Common myeloid progenitor, CD34-positive (primary cell): ENCODE measurements around the gene SEMA3C.

Experiments
- CTCF ChIA-PET: fragments of 350-600 bp; sonication (Branson Sonifier 250); formaldehyde crosslinking; loops from one replicate; lab custom pipeline; 2021; ENCODE audit warnings: antibody characterized with exemption; lab: Charles Lee
- POLR2A ChIA-PET: fragments of 350-600 bp; sonication (Branson Sonifier 250); formaldehyde crosslinking; loops from one replicate; lab custom pipeline; 2021; ENCODE audit warnings: antibody characterized with exemption; lab: Charles Lee
- DNase-seq, 3 donors: peaks; one replicate each; pipeline versions ENCODE4 v3.0.0 to v3.0.0-alpha.2; 2013
- H3K27ac ChIP-seq, 2 experiments: 1 replicate in 1 of 2; 2 replicates in 1 of 2; pipeline ENCODE4 v1.7.0; 2013; ENCODE audit warnings: inconsistent platforms in 2 of 2, low read length in 2 of 2, mild to moderate bottlenecking in 2 of 2, low read depth in 1 of 2, moderate library complexity in 1 of 2; ENCODE audit not compliant: severe bottlenecking in 2 of 2, insufficient read depth in 1 of 2, poor library complexity in 1 of 2
- H3K27me3 ChIP-seq, 5 experiments: replicated peaks in 2 of 5; 1 replicate in 3 of 5; 2 replicates in 2 of 5; pipeline versions ENCODE4 v1.6.1 to v1.7.0; 2013; ENCODE audit warnings: low read length in 4 of 5, mild to moderate bottlenecking in 2 of 5, moderate library complexity in 2 of 5, inconsistent platforms in 1 of 5; ENCODE audit not compliant: insufficient read depth in 5 of 5, control insufficient read depth in 4 of 5
- H3K36me3 ChIP-seq, 4 experiments: 1 replicate in 2 of 4; 2 replicates in 2 of 4; pipeline versions ENCODE4 v1.6.1 to v1.7.0; 2013; ENCODE audit warnings: low read length in 3 of 4, control low read depth in 1 of 4, mild to moderate bottlenecking in 1 of 4; ENCODE audit not compliant: control insufficient read depth in 4 of 4, insufficient read depth in 4 of 4
- H3K4me1 ChIP-seq, 4 experiments: 1 replicate in 3 of 4; 2 replicates in 1 of 4; pipeline versions ENCODE4 v1.6.1 to v1.7.1; 2013; ENCODE audit warnings: low read length in 3 of 4, mild to moderate bottlenecking in 3 of 4, control low read depth in 1 of 4, inconsistent platforms in 1 of 4, moderate library complexity in 1 of 4; ENCODE audit not compliant: control insufficient read depth in 4 of 4, insufficient read depth in 4 of 4; ENCODE audit errors: control extremely low read depth in 1 of 4
- H3K4me3 ChIP-seq, 7 experiments: 1 replicate in 4 of 7; 2 replicates in 3 of 7; pipeline versions ENCODE4 v1.5.1 to v1.7.0; 2013; ENCODE audit warnings: mild to moderate bottlenecking in 7 of 7, low read length in 6 of 7, moderate library complexity in 6 of 7, inconsistent platforms in 2 of 7, low read depth in 2 of 7, control low read depth in 1 of 7; ENCODE audit not compliant: insufficient read depth in 4 of 7, control insufficient read depth in 1 of 7; ENCODE audit errors: extremely low read depth in 1 of 7
- H3K9me3 ChIP-seq, 5 experiments: 1 replicate in 4 of 5; 2 replicates in 1 of 5; pipeline versions ENCODE4 v1.6.1 to v1.7.1; 2013; ENCODE audit warnings: low read length in 4 of 5, mild to moderate bottlenecking in 2 of 5, inconsistent platforms in 1 of 5, low read depth in 1 of 5, moderate library complexity in 1 of 5; ENCODE audit not compliant: control insufficient read depth in 4 of 5, insufficient read depth in 2 of 5; ENCODE audit errors: control extremely low read depth in 1 of 5
- WGBS: methylation state at CpG from one replicate; pipeline ENCODE4 v1.1.5; 2013; ENCODE audit not compliant: insufficient coverage; 5-methylcytosine and 5-hydroxymethylcytosine counted together

The SEMA3C gene

DNA sequence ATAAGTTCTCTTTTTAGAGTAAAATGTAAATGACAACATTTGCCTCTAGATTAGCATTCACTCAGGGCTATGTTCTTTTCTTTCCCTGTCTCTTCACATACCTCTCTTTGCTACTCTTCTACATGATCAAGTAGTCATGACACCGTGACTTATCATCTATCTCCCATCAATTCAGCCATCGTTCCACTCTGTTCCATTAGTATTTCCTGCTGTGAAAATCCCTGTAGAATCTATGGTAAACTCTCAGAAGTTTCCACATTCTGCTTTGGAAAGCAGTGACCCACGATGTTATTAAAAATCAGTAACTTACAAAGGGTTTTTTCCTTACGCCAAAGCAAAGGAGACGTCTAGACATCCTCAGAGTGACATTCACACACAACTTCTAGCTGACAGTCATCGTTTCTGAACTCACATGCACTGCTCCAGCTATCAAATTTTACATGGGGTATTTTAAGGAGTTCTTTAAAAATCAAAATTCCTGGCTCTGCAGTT, 135.6 kb downstream of the SEMA3C start:
- DNase-seq = no peak
- Histone ChIP-seq H3K27ac (no peak overlapping the region), H3K9me3 (no peaks in the 10 kb centered on the region), H3K4me1 (no peaks in the 10 kb centered on the region), H3K36me3 (no peaks in the 10 kb centered on the region), H3K27me3 (no peaks in the 10 kb centered on the region), H3K4me3 (no peak overlapping the region)
- ChIA-PET CTCF (interaction anchor here (1.3 kb wide), 1 partner anchor 28 kb away, joined by 4 read pairs; no protein-coding TSS in a partner anchor), POLR2A (interaction anchor here (0.8 kb wide), 1 partner anchor 1010 kb away, joined by 3 read pairs; no protein-coding TSS in a partner anchor)
- 96% methylated on average over 5 of the region's 6 CpGs for WGBS

DNA sequence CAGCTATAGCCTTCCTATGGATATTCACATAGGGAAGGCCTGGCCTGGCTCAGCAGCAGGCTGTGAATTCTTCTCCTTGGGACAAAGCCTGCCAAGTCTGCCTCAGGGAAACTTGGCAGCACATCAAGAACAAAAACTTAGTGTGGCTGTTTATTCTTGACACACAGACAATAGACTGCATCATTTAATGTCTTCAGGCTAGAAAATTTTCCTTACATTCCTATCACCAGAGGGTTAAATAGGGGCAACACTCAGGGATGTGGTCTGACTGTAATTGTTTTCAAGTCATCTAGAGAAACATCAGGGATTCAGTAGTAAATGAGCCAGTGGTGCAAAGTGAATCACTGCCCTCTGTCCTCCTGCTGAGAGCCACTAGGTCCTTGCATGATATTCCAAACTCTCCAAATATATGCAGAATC, 137.3 kb downstream of the SEMA3C start:
- H3K9me3 ChIP-seq = no peaks in the 10 kb centered on the region
- ChIA-PET POLR2A (no interaction called here), CTCF (no interaction called here)
- no peak overlapping the region for H3K27ac ChIP-seq
- no peaks in the 10 kb centered on the region for H3K27me3 ChIP-seq
- H3K4me3 ChIP-seq = no peak overlapping the region
- H3K36me3 ChIP-seq = no peaks in the 10 kb centered on the region
- no peak for DNase-seq
- H3K4me1 ChIP-seq = no peaks in the 10 kb centered on the region

DNA sequence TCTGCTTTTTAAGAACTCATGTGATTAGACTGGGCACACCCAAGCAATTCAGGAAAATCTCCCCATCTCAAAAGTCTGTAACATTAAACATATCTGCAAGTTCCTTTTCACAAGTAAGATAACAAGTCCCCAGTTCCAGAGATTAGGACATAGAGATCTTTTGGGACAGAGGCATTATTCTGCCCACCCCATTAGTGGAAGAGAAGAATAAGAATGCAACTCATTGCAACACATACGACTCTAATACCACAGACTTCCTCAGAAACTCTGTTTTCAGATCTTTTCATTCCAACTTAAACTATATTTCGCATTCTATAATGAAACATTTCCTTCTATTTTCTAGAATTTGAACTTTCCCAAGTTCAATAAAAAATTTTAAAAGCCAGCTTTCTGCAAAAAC, 137.7 kb downstream of the SEMA3C start:
- POLR2A ChIA-PET = no interaction called here
- Histone ChIP-seq H3K4me1 (no peaks in the 10 kb centered on the region), H3K36me3 (no peaks in the 10 kb centered on the region), H3K9me3 (no peaks in the 10 kb centered on the region), H3K27me3 (no peaks in the 10 kb centered on the region), H3K4me3 (no peak overlapping the region), H3K27ac (no peak overlapping the region)
- no peak for DNase-seq
- CTCF ChIA-PET = no interaction called here
- WGBS = 95% methylated on average over 2 of the region's 2 CpGs

DNA sequence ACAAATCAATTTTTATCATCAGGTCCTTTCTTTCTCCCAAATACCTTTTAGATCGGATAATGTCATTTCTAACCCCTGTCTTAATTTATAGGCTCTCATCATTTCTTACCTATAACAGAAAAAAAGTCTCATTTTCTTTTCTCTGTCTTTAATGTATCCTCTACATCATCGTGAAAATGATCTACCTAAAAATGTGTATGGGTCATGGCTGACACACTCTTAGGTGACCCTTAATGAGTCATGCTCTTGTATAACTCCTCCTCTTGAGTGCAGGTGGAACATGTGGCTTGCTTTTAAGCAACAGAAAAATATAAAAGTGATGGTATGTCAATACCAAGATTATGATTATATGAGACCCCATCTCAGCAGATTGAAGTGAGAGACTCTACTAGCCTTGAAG, 139.4 kb downstream of the SEMA3C start:
- Histone ChIP-seq H3K27ac (no peak overlapping the region), H3K27me3 (no peaks in the 10 kb centered on the region), H3K9me3 (no peaks in the 10 kb centered on the region), H3K4me1 (no peaks in the 10 kb centered on the region), H3K4me3 (no peak overlapping the region), H3K36me3 (no peaks in the 10 kb centered on the region)
- 100% methylated on average over 2 of the region's 2 CpGs for whole genome bisulfite sequencing
- DNase-seq = no peak
- POLR2A ChIA-PET = no interaction called here
- CTCF ChIA-PET = no interaction called here

- Histone ChIP-seq H3K9me3 (no peaks in the 10 kb centered on the region), H3K27ac (no peak overlapping the region), H3K4me1 (no peaks in the 10 kb centered on the region), H3K36me3 (no peaks in the 10 kb centered on the region), H3K4me3 (no peak overlapping the region), H3K27me3 (no peaks in the 10 kb centered on the region)
- POLR2A ChIA-PET = no interaction called here
- CTCF ChIA-PET = no interaction called here
- no peak for DNase-seq
- WGBS = 80% methylated on average over 1 of the region's 3 CpGs
Observed at GRCh38 chr7:80775897-80776296, 143.0 kb downstream of the SEMA3C start.

DNA sequence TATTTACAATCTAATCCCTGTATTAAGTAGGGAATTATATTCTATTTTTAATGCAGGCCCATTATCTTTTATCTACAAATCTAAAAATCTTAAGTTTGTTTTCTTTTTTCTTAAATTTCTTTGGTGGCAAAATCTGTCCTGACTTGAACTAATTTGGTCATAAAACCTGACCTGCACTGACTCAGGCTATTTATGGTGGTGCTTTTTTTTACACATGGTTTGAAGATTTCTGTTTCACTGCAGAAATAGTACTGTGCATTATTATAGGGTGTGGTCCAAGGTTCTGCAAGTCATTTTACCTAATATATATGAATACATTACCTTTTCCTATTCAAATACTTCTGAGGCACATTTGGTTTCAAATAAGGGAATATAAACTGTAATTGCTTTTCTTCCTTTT, 143.4 kb downstream of the SEMA3C start:
- no peaks in the 10 kb centered on the region for H3K9me3 ChIP-seq
- no peak overlapping the region for H3K27ac ChIP-seq
- no peaks in the 10 kb centered on the region for H3K4me1 ChIP-seq
- CTCF ChIA-PET = no interaction called here
- DNase-seq = no peak
- POLR2A ChIA-PET = interaction anchor here (0.6 kb wide), 1 partner anchor 33 kb away, joined by 3 read pairs; no protein-coding TSS in a partner anchor
- no peak overlapping the region for H3K4me3 ChIP-seq
- H3K27me3 ChIP-seq = no peaks in the 10 kb centered on the region
- H3K36me3 ChIP-seq = no peaks in the 10 kb centered on the region

DNA sequence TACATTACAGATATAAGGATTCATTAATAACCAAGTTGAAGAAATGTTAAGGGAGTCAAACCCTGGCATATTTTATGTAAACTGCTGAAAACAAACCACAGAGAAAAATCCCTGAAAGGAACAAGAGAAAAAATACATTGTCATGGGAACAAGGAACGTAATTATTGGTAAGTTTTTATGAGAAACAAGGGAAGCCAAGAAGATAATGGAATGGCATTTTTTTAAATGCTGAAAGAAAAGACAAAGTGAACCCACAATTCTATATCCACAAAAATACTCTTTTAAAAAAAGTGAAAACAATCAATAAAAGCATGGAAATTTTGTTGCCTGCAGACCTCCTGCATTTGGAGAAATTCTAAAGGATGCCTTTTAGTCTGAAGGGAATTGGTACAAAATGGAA, 144.0 kb downstream of the SEMA3C start:
- ChIA-PET CTCF (no interaction called here), POLR2A (no interaction called here)
- no peak for DNase-seq
- Histone ChIP-seq H3K27me3 (no peaks in the 10 kb centered on the region), H3K27ac (no peak overlapping the region), H3K4me3 (no peak overlapping the region), H3K4me1 (no peaks in the 10 kb centered on the region), H3K9me3 (no peaks in the 10 kb centered on the region), H3K36me3 (no peaks in the 10 kb centered on the region)
- no CpG with 5 or more reads among the region's 1 CpG for WGBS
